Measurements from ENCODE around the gene DNAH14. TPM values are rescaled to one million over a fixed set of nuclear protein-coding genes. Genes with fewer than 3 reads are reported as not detected.

DNAH14 gene
- polyA plus RNA-seq, 1 donor (not counting 4 experiments of a cell fraction or from before 2014, with no cell fraction given) = 6.4 TPM

DNA sequence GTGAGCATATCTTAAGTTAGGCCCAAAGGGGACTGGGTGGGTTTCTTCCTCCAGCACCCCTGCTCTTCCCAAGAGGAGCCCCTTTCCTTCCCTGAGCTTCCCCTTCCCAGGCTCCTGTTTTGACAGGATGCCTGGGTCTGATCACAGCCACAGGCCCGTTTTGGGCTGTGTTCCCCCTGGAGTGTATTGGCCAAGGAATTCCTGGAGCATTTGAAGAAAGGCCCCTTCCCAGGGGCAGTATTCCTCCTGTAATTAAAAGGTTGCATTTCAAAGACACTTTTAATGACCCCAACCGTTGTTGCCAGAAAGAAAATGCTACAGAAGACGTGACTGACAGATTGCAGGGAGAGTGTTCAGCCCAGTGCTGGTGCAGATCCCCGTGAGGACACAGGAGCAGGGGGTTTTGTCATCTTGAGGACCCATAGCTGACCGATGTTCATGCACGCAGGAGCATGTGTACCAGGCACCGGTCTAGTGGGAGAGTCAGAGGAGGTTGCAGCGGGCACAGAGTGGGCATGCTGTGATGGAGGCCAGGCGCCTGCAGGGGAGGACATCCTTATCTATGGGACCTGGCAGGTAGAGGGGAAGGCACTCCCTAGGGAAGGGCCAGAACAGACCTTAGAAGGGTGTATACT lies 517.6 kb downstream of the DNAH14 start:
- no peak overlapping the region for H3K4me2 ChIP-seq (ENCODE audit: control insufficient read depth, extremely low read depth, insufficient read depth, low read depth, low read length)
- H3K27ac ChIP-seq (ENCODE audit: control insufficient read depth, insufficient read depth, low read length) = no peak overlapping the region
- TF ChIP-seq, protein P1, sequence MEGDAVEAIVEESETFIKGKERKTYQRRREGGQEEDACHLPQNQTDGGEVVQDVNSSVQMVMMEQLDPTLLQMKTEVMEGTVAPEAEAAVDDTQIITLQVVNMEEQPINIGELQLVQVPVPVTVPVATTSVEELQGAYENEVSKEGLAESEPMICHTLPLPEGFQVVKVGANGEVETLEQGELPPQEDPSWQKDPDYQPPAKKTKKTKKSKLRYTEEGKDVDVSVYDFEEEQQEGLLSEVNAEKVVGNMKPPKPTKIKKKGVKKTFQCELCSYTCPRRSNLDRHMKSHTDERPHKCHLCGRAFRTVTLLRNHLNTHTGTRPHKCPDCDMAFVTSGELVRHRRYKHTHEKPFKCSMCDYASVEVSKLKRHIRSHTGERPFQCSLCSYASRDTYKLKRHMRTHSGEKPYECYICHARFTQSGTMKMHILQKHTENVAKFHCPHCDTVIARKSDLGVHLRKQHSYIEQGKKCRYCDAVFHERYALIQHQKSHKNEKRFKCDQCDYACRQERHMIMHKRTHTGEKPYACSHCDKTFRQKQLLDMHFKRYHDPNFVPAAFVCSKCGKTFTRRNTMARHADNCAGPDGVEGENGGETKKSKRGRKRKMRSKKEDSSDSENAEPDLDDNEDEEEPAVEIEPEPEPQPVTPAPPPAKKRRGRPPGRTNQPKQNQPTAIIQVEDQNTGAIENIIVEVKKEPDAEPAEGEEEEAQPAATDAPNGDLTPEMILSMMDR (optimal IDR thresholded peaks at IDR 0.05 in 1 of 3, IDR thresholded peaks at IDR 0.05 in 1 of 3, conservative IDR thresholded peaks at IDR 0.05 in 1 of 3; ENCODE audit: extremely low read depth in 1 of 3, insufficient read depth in 2 of 3, low read length in 3 of 3) = no peak
- TF ChIP-seq EZH2 (IDR thresholded peaks at IDR 0.05; ENCODE audit: low read length) = no peak
- dilution Hi-C loops (cut with MboI; ENCODE audit: extremely low pct_ligation_motif_present, low sequenced_read_pairs) = no loop called here
- H2AFZ ChIP-seq (ENCODE audit: control insufficient read depth, low read length) = no peak overlapping the region
- no peaks in the 10 kb centered on the region for H3K9me1 ChIP-seq (ENCODE audit: control insufficient read depth, extremely low read depth, insufficient read depth, low read length)
- no peaks in the 10 kb centered on the region for H3K79me2 ChIP-seq (ENCODE audit: control insufficient read depth, insufficient read depth, low read length)
- no peak overlapping the region for H3K9ac ChIP-seq (ENCODE audit: control insufficient read depth, extremely low read depth, insufficient read depth, low read length)
- no peaks in the 10 kb centered on the region for H4K20me1 ChIP-seq (ENCODE audit: control insufficient read depth, extremely low read depth, insufficient read depth, low read length)
- no peak for DNase-seq (ENCODE audit: low read depth, low spot score)
- H3K36me3 ChIP-seq (ENCODE audit: control insufficient read depth in 2 of 2, extremely low read depth in 1 of 2, insufficient read depth in 2 of 2, low read length in 2 of 2) = no peaks in the 10 kb centered on the region
- H3K27me3 ChIP-seq (ENCODE audit: control insufficient read depth, extremely low read depth, insufficient read depth, low read length) = no peaks in the 10 kb centered on the region
- FAIRE-seq = no peak
- H3K9me3 ChIP-seq (ENCODE audit: control insufficient read depth, low read depth, low read length) = no peaks in the 10 kb centered on the region
- no peak overlapping the region for H3K4me3 ChIP-seq (ENCODE audit: control insufficient read depth in 2 of 3, extremely low read depth in 1 of 3, insufficient read depth in 2 of 3, low read depth in 1 of 3, low read length in 3 of 3)
- H3K4me1 ChIP-seq (ENCODE audit: control insufficient read depth, extremely low read depth, insufficient read depth, low read length) = peaks cover 37% of the 10 kb centered on the region

DNA sequence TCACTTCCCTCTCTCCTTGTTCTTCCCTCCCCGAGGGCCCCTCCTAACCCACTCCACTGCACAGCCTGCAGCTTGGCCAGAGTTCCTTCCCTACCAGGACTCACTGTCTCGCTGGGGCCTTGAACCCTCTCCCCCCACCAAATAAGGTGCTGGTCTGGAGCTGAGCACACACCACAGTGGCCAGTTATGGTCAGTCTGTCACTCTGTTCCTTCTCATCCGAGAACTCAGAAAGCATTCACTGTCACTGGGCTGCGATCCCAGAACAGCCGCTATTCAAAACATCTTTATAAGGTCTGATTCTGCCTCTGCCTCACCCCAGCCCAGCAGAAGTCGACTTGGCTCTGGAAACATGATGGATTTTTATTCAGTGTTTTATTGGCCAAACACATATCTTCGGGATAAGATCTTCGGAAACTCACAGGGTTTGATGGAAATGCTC lies 518.2 kb downstream of the DNAH14 start:
- Histone ChIP-seq H3K36me3 (ENCODE audit: control insufficient read depth in 2 of 2, extremely low read depth in 1 of 2, insufficient read depth in 2 of 2, low read length in 2 of 2) (no peaks in the 10 kb centered on the region), H3K27me3 (ENCODE audit: control insufficient read depth, extremely low read depth, insufficient read depth, low read length) (no peaks in the 10 kb centered on the region), H3K4me2 (ENCODE audit: control insufficient read depth, extremely low read depth, insufficient read depth, low read depth, low read length) (no peak overlapping the region), H3K9me1 (ENCODE audit: control insufficient read depth, extremely low read depth, insufficient read depth, low read length) (no peaks in the 10 kb centered on the region), H3K27ac (ENCODE audit: control insufficient read depth, insufficient read depth, low read length) (no peak overlapping the region), H3K4me3 (ENCODE audit: control insufficient read depth in 2 of 3, extremely low read depth in 1 of 3, insufficient read depth in 2 of 3, low read depth in 1 of 3, low read length in 3 of 3) (no peak overlapping the region), H3K79me2 (ENCODE audit: control insufficient read depth, insufficient read depth, low read length) (no peaks in the 10 kb centered on the region), H3K9me3 (ENCODE audit: control insufficient read depth, low read depth, low read length) (no peaks in the 10 kb centered on the region), H2AFZ (ENCODE audit: control insufficient read depth, low read length) (no peak overlapping the region), H3K4me1 (ENCODE audit: control insufficient read depth, extremely low read depth, insufficient read depth, low read length) (peaks cover 37% of the 10 kb centered on the region), H3K9ac (ENCODE audit: control insufficient read depth, extremely low read depth, insufficient read depth, low read length) (no peak overlapping the region), H4K20me1 (ENCODE audit: control insufficient read depth, extremely low read depth, insufficient read depth, low read length) (no peaks in the 10 kb centered on the region)
- DNase-seq (ENCODE audit: low read depth, low spot score) = no peak
- FAIRE-seq = no peak
- TF ChIP-seq EZH2 (IDR thresholded peaks at IDR 0.05; ENCODE audit: low read length) = no peak
- TF ChIP-seq, protein P1 (optimal IDR thresholded peaks at IDR 0.05 in 1 of 3, IDR thresholded peaks at IDR 0.05 in 1 of 3, conservative IDR thresholded peaks at IDR 0.05 in 1 of 3; ENCODE audit: extremely low read depth in 1 of 3, insufficient read depth in 2 of 3, low read length in 3 of 3) = no peak
- dilution Hi-C loops (cut with MboI; ENCODE audit: extremely low pct_ligation_motif_present, low sequenced_read_pairs) = no loop called here
